ENCODE results near the gene ITGA1.

Gene ITGA1

GRCh38 chr5:52867809-52868208, 80.1 kb downstream of the ITGA1 start:
- no peaks in the 10 kb centered on the region for H3K4me1 Mint-ChIP-seq
- H3K27ac Mint-ChIP-seq, result no peak overlapping the region

GRCh38 chr5:52868417-52868816, 80.7 kb downstream of the ITGA1 start:
- H3K36me3 Mint-ChIP-seq (ENCODE audit: low read depth), result no peaks in the 10 kb centered on the region

More at GRCh38 chr5:52867809-52868208, 80.1 kb downstream of the ITGA1 start:
- no peak for DNase-seq
- no peak for ATAC-seq
- Mint-ChIP-seq H3K36me3 (ENCODE audit: low read depth) (no peaks in the 10 kb centered on the region), H3K4me3 (no peak overlapping the region), H3K9me3 (no peaks in the 10 kb centered on the region), H3K27me3 (no peaks in the 10 kb centered on the region)

GRCh38 chr5:52869391-52869790, 81.7 kb downstream of the ITGA1 start:
- Mint-ChIP-seq H3K27ac (no peak overlapping the region), H3K4me3 (no peak overlapping the region), H3K9me3 (no peaks in the 10 kb centered on the region), H3K36me3 (ENCODE audit: low read depth) (peaks cover under 1% of the 10 kb centered on the region), H3K4me1 (no peaks in the 10 kb centered on the region), H3K27me3 (no peaks in the 10 kb centered on the region)
- DNase-seq, result no peak
- no peak for ATAC-seq

More at GRCh38 chr5:52868417-52868816, 80.7 kb downstream of the ITGA1 start:
- no peak overlapping the region for H3K27ac Mint-ChIP-seq
- H3K27me3 Mint-ChIP-seq, result no peaks in the 10 kb centered on the region
- H3K9me3 Mint-ChIP-seq, result no peaks in the 10 kb centered on the region
- DNase-seq (no peak), ATAC-seq (no peak)
- no peak overlapping the region for H3K4me3 Mint-ChIP-seq
- no peaks in the 10 kb centered on the region for H3K4me1 Mint-ChIP-seq

- H3K4me3 Mint-ChIP-seq, result no peak overlapping the region
- no peak for DNase-seq
- H3K27me3 Mint-ChIP-seq, result no peaks in the 10 kb centered on the region
These were observed 82.7 kb downstream of the ITGA1 start for GRCh38 chr5:52870448-52870847.

GRCh38 chr5:52875827-52876226, 88.1 kb downstream of the ITGA1 start:
- H3K27me3 Mint-ChIP-seq, result no peaks in the 10 kb centered on the region
- H3K4me1 Mint-ChIP-seq, result no peaks in the 10 kb centered on the region
- H3K9me3 Mint-ChIP-seq, result no peaks in the 10 kb centered on the region
- H3K36me3 Mint-ChIP-seq (ENCODE audit: low read depth), result peaks cover 2% of the 10 kb centered on the region
- no peak overlapping the region for H3K4me3 Mint-ChIP-seq
- DNase-seq (no peak), ATAC-seq (no peak)
- no peak overlapping the region for H3K27ac Mint-ChIP-seq

More at GRCh38 chr5:52870448-52870847, 82.7 kb downstream of the ITGA1 start:
- Mint-ChIP-seq H3K4me1 (no peaks in the 10 kb centered on the region), H3K27ac (no peak overlapping the region), H3K36me3 (ENCODE audit: low read depth) (peaks cover 2% of the 10 kb centered on the region), H3K9me3 (no peaks in the 10 kb centered on the region)
- no peak for ATAC-seq

GRCh38 chr5:52876456-52876855, 88.7 kb downstream of the ITGA1 start:
- Mint-ChIP-seq H3K4me3 (no peak overlapping the region), H3K27me3 (no peaks in the 10 kb centered on the region), H3K4me1 (no peaks in the 10 kb centered on the region), H3K9me3 (no peaks in the 10 kb centered on the region), H3K27ac (no peak overlapping the region), H3K36me3 (ENCODE audit: low read depth) (peaks cover 2% of the 10 kb centered on the region)
- ATAC-seq (no peak), DNase-seq (no peak)

GRCh38 chr5:52878656-52879055, 90.9 kb downstream of the ITGA1 start:
- Mint-ChIP-seq H3K27ac (no peak overlapping the region), H3K27me3 (no peaks in the 10 kb centered on the region), H3K36me3 (ENCODE audit: low read depth) (peaks cover 2% of the 10 kb centered on the region), H3K9me3 (no peaks in the 10 kb centered on the region), H3K4me1 (no peaks in the 10 kb centered on the region), H3K4me3 (no peak overlapping the region)
- DNase-seq (no peak), ATAC-seq (no peak)

GRCh38 chr5:52880541-52880940, 92.8 kb downstream of the ITGA1 start:
- no peaks in the 10 kb centered on the region for H3K36me3 Mint-ChIP-seq (ENCODE audit: low read depth)
- no peak overlapping the region for H3K27ac Mint-ChIP-seq
- H3K27me3 Mint-ChIP-seq, result no peaks in the 10 kb centered on the region
- H3K9me3 Mint-ChIP-seq, result no peaks in the 10 kb centered on the region
- no peak overlapping the region for H3K4me3 Mint-ChIP-seq
- ATAC-seq (no peak), DNase-seq (no peak)
- no peaks in the 10 kb centered on the region for H3K4me1 Mint-ChIP-seq

GRCh38 chr5:52881468-52881867, 93.8 kb downstream of the ITGA1 start:
- H3K4me3 Mint-ChIP-seq, result no peak overlapping the region
- no peaks in the 10 kb centered on the region for H3K4me1 Mint-ChIP-seq
- H3K36me3 Mint-ChIP-seq (ENCODE audit: low read depth), result no peaks in the 10 kb centered on the region
- no peak overlapping the region for H3K27ac Mint-ChIP-seq
- H3K27me3 Mint-ChIP-seq, result no peaks in the 10 kb centered on the region
- H3K9me3 Mint-ChIP-seq, result no peaks in the 10 kb centered on the region
- no peak for DNase-seq
- ATAC-seq, result no peak

- Mint-ChIP-seq H3K27ac (no peak overlapping the region), H3K9me3 (no peaks in the 10 kb centered on the region), H3K36me3 (ENCODE audit: low read depth) (no peaks in the 10 kb centered on the region), H3K4me1 (no peaks in the 10 kb centered on the region), H3K4me3 (no peak overlapping the region), H3K27me3 (no peaks in the 10 kb centered on the region)
- ATAC-seq (no peak), DNase-seq (no peak)
These were observed 95.4 kb downstream of the ITGA1 start for GRCh38 chr5:52883110-52883509.

- H3K36me3 Mint-ChIP-seq (ENCODE audit: low read depth), result no peaks in the 10 kb centered on the region
- no peaks in the 10 kb centered on the region for H3K4me1 Mint-ChIP-seq
- no peak overlapping the region for H3K4me3 Mint-ChIP-seq
- H3K27ac Mint-ChIP-seq, result no peak overlapping the region
- ATAC-seq, result no peak
- H3K27me3 Mint-ChIP-seq, result no peaks in the 10 kb centered on the region
- DNase-seq, result no peak
- no peaks in the 10 kb centered on the region for H3K9me3 Mint-ChIP-seq
These were observed 96.7 kb downstream of the ITGA1 start for GRCh38 chr5:52884453-52884852.

GRCh38 chr5:52885614-52886013, 97.9 kb downstream of the ITGA1 start:
- H3K27me3 Mint-ChIP-seq, result no peaks in the 10 kb centered on the region
- ATAC-seq (no peak), DNase-seq (no peak)
- H3K9me3 Mint-ChIP-seq, result no peaks in the 10 kb centered on the region
- H3K36me3 Mint-ChIP-seq (ENCODE audit: low read depth), result no peaks in the 10 kb centered on the region
- H3K27ac Mint-ChIP-seq, result no peak overlapping the region
- no peaks in the 10 kb centered on the region for H3K4me1 Mint-ChIP-seq
- H3K4me3 Mint-ChIP-seq, result no peak overlapping the region

- Mint-ChIP-seq H3K27me3 (no peaks in the 10 kb centered on the region), H3K9me3 (no peaks in the 10 kb centered on the region), H3K4me1 (no peaks in the 10 kb centered on the region), H3K4me3 (no peak overlapping the region), H3K36me3 (ENCODE audit: low read depth) (no peaks in the 10 kb centered on the region), H3K27ac (no peak overlapping the region)
- no peak for DNase-seq
- no peak for ATAC-seq
These were observed 98.5 kb downstream of the ITGA1 start for GRCh38 chr5:52886206-52886605.

- Mint-ChIP-seq H3K27me3 (no peaks in the 10 kb centered on the region), H3K36me3 (ENCODE audit: low read depth) (no peaks in the 10 kb centered on the region), H3K4me1 (no peaks in the 10 kb centered on the region), H3K9me3 (no peaks in the 10 kb centered on the region), H3K4me3 (no peak overlapping the region), H3K27ac (no peak overlapping the region)
- ATAC-seq, result no peak
- no peak for DNase-seq
These were observed 99.3 kb downstream of the ITGA1 start for GRCh38 chr5:52887066-52887465.

- no peak for ATAC-seq
- no peak overlapping the region for H3K4me3 Mint-ChIP-seq
These were observed 100.6 kb downstream of the ITGA1 start for GRCh38 chr5:52888363-52888762.

GRCh38 chr5:52892242-52892878, 104.6 kb downstream of the ITGA1 start:
- no peak overlapping the region for H3K4me3 Mint-ChIP-seq
- no peaks in the 10 kb centered on the region for H3K27me3 Mint-ChIP-seq
- H3K4me1 Mint-ChIP-seq, result no peaks in the 10 kb centered on the region
- H3K36me3 Mint-ChIP-seq (ENCODE audit: low read depth), result no peaks in the 10 kb centered on the region
- no peak overlapping the region for H3K27ac Mint-ChIP-seq
- H3K9me3 Mint-ChIP-seq, result no peaks in the 10 kb centered on the region
- ATAC-seq (no peak), DNase-seq (no peak)

More at GRCh38 chr5:52888363-52888762, 100.6 kb downstream of the ITGA1 start:
- no peaks in the 10 kb centered on the region for H3K27me3 Mint-ChIP-seq
- H3K4me1 Mint-ChIP-seq, result no peaks in the 10 kb centered on the region
- DNase-seq, result no peak
- no peaks in the 10 kb centered on the region for H3K36me3 Mint-ChIP-seq (ENCODE audit: low read depth)
- no peaks in the 10 kb centered on the region for H3K9me3 Mint-ChIP-seq
- H3K27ac Mint-ChIP-seq, result no peak overlapping the region
